IMR-90 (cell line): ENCODE measurements around the gene TPPP. TPM values are rescaled to one million over a fixed set of nuclear protein-coding genes. Genes with fewer than 3 reads are reported as not detected.

Experiments
- ATAC-seq: fragments of 200-7000 bp; cut with Tn5 transposase; 2 replicates; pipeline ENCODE4 v1.9.1; 2020; ENCODE audit warnings: low read depth, mild to moderate bottlenecking, moderate library complexity
- BruUV-seq: library from RNA; stranded (reverse); fragments of 400-500 nt; replicated peaks from 2 replicates; lab custom pipeline; 2021; lab: Mats Ljungman, UMichigan
- CTCF ChIA-PET: fragments of 300-600 bp; formaldehyde crosslinking; extraction: SDS; loops from one replicate; lab custom pipeline; 2021; ENCODE audit warnings: antibody characterized with exemption; lab: Yijun Ruan, JAX
- POLR2A ChIA-PET: fragments of 300-600 bp; sonication (Branson Sonifier 250); formaldehyde crosslinking; loops from one replicate; lab custom pipeline; 2022; ENCODE audit warnings: antibody characterized with exemption; ENCODE audit not compliant: unreplicated experiment; lab: Charles Lee
- DNase-seq: peaks from one replicate; pipeline ENCODE4 v3.0.0; 2013
- H2AFZ ChIP-seq: replicated peaks from 2 replicates; pipeline ENCODE3; 2013; ENCODE audit warnings: low read length, mild to moderate bottlenecking; ENCODE audit not compliant: poor library complexity
- H2AK5ac ChIP-seq: 2 replicates; pipeline ENCODE4 v1.6.1; 2013; ENCODE audit warnings: low read depth, low read length, inconsistent platforms
- H2AK9ac ChIP-seq: replicated peaks from 2 replicates; pipeline ENCODE3; 2013; ENCODE audit warnings: mild to moderate bottlenecking, low read depth, low read length, moderate library complexity; ENCODE audit not compliant: poor library complexity
- H2BK120ac ChIP-seq: 2 replicates; pipeline ENCODE4 v1.6.1; 2013; ENCODE audit warnings: low read depth, low read length, inconsistent platforms
- H2BK15ac ChIP-seq: 3 replicates; pipeline ENCODE4 v1.6.1; 2013; ENCODE audit warnings: low read depth, low read length, inconsistent platforms
- H2BK20ac ChIP-seq: 2 replicates; pipeline ENCODE4 v1.6.1; 2013; ENCODE audit warnings: low read depth, mild to moderate bottlenecking, inconsistent platforms, low read length, moderate library complexity
- H2BK5ac ChIP-seq: 2 replicates; pipeline ENCODE4 v1.6.1; 2013; ENCODE audit warnings: mild to moderate bottlenecking, low read depth, low read length, inconsistent platforms; ENCODE audit not compliant: poor library complexity, severe bottlenecking
- H3K14ac ChIP-seq: replicated peaks from 2 replicates; pipeline ENCODE4 v1.6.1; 2013; ENCODE audit warnings: low read depth, low read length, inconsistent platforms
- H3K18ac ChIP-seq: 2 replicates; pipeline ENCODE4 v1.6.1; 2013; ENCODE audit warnings: low read depth, low read length, control low read depth
- H3K23ac ChIP-seq: 2 replicates; pipeline ENCODE4 v1.6.1; 2013; ENCODE audit warnings: low read depth, low read length, inconsistent platforms
- H3K27ac ChIP-seq: 2 replicates; pipeline ENCODE4 v1.5.1; 2013; ENCODE audit warnings: mild to moderate bottlenecking, control low read depth, low read length; ENCODE audit not compliant: insufficient read depth
- H3K27me3 ChIP-seq: 2 replicates; pipeline ENCODE4 v1.6.1; 2013; ENCODE audit warnings: low read length; ENCODE audit not compliant: control insufficient read depth, insufficient read depth
- H3K36me3 ChIP-seq: 2 replicates; pipeline ENCODE4 v1.6.1; 2013; ENCODE audit warnings: low read length, mixed read lengths; ENCODE audit not compliant: control insufficient read depth, insufficient read depth
- H3K4ac ChIP-seq: 2 replicates; pipeline ENCODE4 v1.6.1; 2013; ENCODE audit warnings: low read depth, low read length, inconsistent platforms
- H3K4me1 ChIP-seq: 2 replicates; pipeline ENCODE4 v1.6.1; 2013; ENCODE audit warnings: low read length, mixed read lengths; ENCODE audit not compliant: control insufficient read depth, insufficient read depth
- H3K4me2 ChIP-seq: 2 replicates; pipeline ENCODE4 v1.6.1; 2013; ENCODE audit warnings: low read depth, mild to moderate bottlenecking, control low read depth, low read length, moderate library complexity
- H3K4me3 ChIP-seq: 2 replicates; pipeline ENCODE4 v1.5.1; 2013; ENCODE audit warnings: low read depth, mild to moderate bottlenecking, control low read depth, low read length, moderate library complexity; ENCODE audit not compliant: insufficient read depth
- H3K56ac ChIP-seq: 2 replicates; pipeline ENCODE4 v1.6.1; 2013; ENCODE audit warnings: low read length, inconsistent platforms; ENCODE audit not compliant: insufficient read depth; ENCODE audit errors: extremely low read depth
- H3K79me1 ChIP-seq, 2 experiments: 2 replicates each; pipeline ENCODE4 v1.6.1; 2013; ENCODE audit warnings: low read length in 2 of 2, inconsistent platforms in 1 of 2, low read depth in 1 of 2
- H3K9ac ChIP-seq: 2 replicates; pipeline ENCODE4 v1.6.1; 2013; ENCODE audit warnings: low read depth, low read length, control low read depth
- H3K9me1 ChIP-seq: 2 replicates; pipeline ENCODE4 v1.6.1; 2013; ENCODE audit warnings: low read length, inconsistent platforms; ENCODE audit not compliant: insufficient read depth
- H3K9me3 ChIP-seq: 2 replicates; pipeline ENCODE4 v1.6.1; 2013; ENCODE audit warnings: low read length; ENCODE audit not compliant: control insufficient read depth, insufficient read depth
- H4K20me1 ChIP-seq: 2 replicates; pipeline ENCODE4 v1.6.1; 2013; ENCODE audit warnings: low read length, inconsistent platforms; ENCODE audit not compliant: insufficient read depth
- H4K5ac ChIP-seq: 2 replicates; pipeline ENCODE4 v1.6.1; 2013; ENCODE audit warnings: mild to moderate bottlenecking, low read depth, low read length, control low read depth
- H4K8ac ChIP-seq, 2 experiments: 2 replicates each; pipeline ENCODE4 v1.6.1; 2013; ENCODE audit warnings: low read depth in 2 of 2, low read length in 2 of 2, control low read depth in 1 of 2, inconsistent platforms in 1 of 2
- H4K91ac ChIP-seq: 2 replicates; pipeline ENCODE4 v1.6.1; 2013; ENCODE audit warnings: low read depth, low read length, inconsistent platforms; ENCODE audit not compliant: insufficient read depth
- MAFK ChIP-seq: IDR thresholded peaks from 2 replicates; pipeline ENCODE4 v1.6.1; 2012; ENCODE audit warnings: low read depth, low read length, improper control_type of control experiment
- WGBS, 2 experiments: methylation state at CpG; one replicate each; pipeline versions ENCODE4 v1.1.5 to v1.1.7; 2013; ENCODE audit warnings: missing lambda C conversion rate in 2 of 2; ENCODE audit not compliant: insufficient read length in 1 of 2; ENCODE audit errors: extremely low coverage in 2 of 2; 5-methylcytosine and 5-hydroxymethylcytosine counted together
- dilution Hi-C: fragments of 300-500 bp; cut with HindIII; formaldehyde crosslinking; loops from one replicate; pipeline ENCODE4 v1.14.3; 2018; ENCODE audit warnings: low sequenced_read_pairs; ENCODE audit not compliant: unreplicated experiment
- in situ Hi-C: fragments of 300-500 bp; cut with MboI; formaldehyde crosslinking; loops from 3 replicates; pipeline ENCODE4 v1.14.3; 2019; ENCODE audit warnings: low sequenced_read_pairs, inconsistent platforms, mixed read lengths
- intact Hi-C: fragments of 100-400 bp; cut with micrococcal nuclease; formaldehyde crosslinking; loops from 2 replicates; pipeline ENCODE4 v1.10.0; 2022
- polyA plus RNA-seq, 3 experiments: library from polyadenylated mRNA; depleted of rRNA; stranded (reverse); fragments of >200 nt; gene quantifications; 2 replicates each; pipeline ENCODE4 v1.2.3, GENCODE V29; 2012; ENCODE audit warnings: low replicate concordance in 1 of 3
- total RNA-seq: library from RNA; depleted of rRNA; stranded (reverse); fragments of >200 nt; gene quantifications from 2 replicates; pipeline ENCODE4 v1.2.3, GENCODE V29; 2012
- TF ChIP-seq, protein P1 (sequence below): fragments of 150-350 bp; IDR thresholded peaks from 2 replicates; pipeline ENCODE4 v1.6.1; 2017; ENCODE audit warnings: mild to moderate bottlenecking, antibody characterized with exemption, low read length, low read depth

TPPP gene
- total and polyA plus RNA-seq, 2 of the 4 experiments (the other 2 are of a cell fraction) = under 0.01 to 0.07 TPM

DNA sequence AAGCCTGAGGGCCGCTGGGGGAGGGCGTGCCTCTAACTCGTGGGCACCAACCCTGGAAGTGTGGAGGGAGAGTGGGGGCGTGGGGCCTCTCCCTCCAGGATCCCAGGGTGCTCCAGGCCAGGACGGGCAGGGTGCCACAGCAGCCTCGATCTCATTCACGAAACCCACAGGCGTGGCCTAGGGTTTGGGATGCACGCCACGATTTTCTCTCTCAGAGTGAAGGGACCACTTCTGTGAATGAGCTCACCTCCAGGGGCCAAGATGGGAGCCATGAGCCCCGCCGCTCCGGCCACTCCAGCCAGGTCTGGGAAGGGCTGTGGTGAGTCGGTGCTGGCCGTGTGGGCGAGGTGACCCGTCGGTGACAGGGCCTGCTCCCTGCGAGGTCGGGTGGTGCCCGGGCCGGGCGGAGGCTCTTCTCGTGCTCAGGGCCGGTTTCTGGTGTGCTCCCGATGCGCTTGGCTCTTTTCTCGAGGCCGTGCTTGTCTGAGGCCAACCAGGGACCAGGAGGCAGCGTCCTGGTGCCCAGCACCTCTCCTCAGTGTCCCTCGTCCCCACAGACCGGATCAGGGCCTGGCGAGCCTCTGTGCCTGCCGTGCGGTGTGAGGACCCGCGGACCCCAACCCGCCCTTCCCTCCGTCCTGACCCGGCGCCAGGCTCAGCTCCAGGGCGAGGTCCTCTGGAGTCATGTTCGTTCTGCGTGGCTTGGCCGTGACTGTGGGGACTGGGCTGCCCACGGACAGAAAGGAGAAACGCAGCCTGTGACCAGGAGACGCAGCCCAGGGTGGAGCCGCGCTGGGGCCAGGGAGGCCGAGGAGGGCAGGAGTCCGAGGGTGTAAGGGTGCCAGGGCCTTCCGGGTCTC is 31.0 kb downstream of the TPPP start:
- Histone ChIP-seq H2AK9ac (no peak overlapping the region), H2AK5ac (no peak overlapping the region), H2BK120ac (no peak overlapping the region), H3K14ac (no peak overlapping the region), H3K18ac (no peak overlapping the region), H3K27ac (no peak overlapping the region), H3K9me3 (no peaks in the 10 kb centered on the region; the same call in 1 of the 2 replicates), H4K20me1 (no peaks in the 10 kb centered on the region), H3K9me1 (no peaks in the 10 kb centered on the region), H2AFZ (no peak overlapping the region), H3K23ac (no peak overlapping the region), H3K56ac (no peak overlapping the region), H3K4me3 (no peak overlapping the region), H3K4ac (no peak overlapping the region), H2BK5ac (no peak overlapping the region), H2BK20ac (no peak overlapping the region), H3K79me1 (no peaks in the 10 kb centered on the region), H4K5ac (no peak overlapping the region), H3K4me2 (no peak overlapping the region), H4K91ac (no peak overlapping the region), H3K27me3 (no peaks in the 10 kb centered on the region), H3K4me1 (no peaks in the 10 kb centered on the region), H3K36me3 (peaks cover 7% of the 10 kb centered on the region; the same call in 1 of the 2 replicates), H3K9ac (no peak overlapping the region), H4K8ac (no peak overlapping the region), H2BK15ac (no peak overlapping the region)
- ChIA-PET CTCF (no interaction called here), POLR2A (no interaction called here)
- DNase-seq = no peak
- TF ChIP-seq, protein P1, sequence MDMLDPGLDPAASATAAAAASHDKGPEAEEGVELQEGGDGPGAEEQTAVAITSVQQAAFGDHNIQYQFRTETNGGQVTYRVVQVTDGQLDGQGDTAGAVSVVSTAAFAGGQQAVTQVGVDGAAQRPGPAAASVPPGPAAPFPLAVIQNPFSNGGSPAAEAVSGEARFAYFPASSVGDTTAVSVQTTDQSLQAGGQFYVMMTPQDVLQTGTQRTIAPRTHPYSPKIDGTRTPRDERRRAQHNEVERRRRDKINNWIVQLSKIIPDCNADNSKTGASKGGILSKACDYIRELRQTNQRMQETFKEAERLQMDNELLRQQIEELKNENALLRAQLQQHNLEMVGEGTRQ = no peak
- no peak for TF ChIP-seq MAFK
- dilution Hi-C loops = no loop called here
- in situ Hi-C loops = no loop called here
- intact Hi-C loops = no loop called here
- 98% methylated on average over 24 of the region's 53 CpGs; no CpG with 5 or more reads in 1 of the 2 experiments for WGBS, 2 experiments
- no peak for ATAC-seq
- no TSS peak for BruUV-seq
